B cell (primary cell): ENCODE measurements around the gene EGFL7. TPM values are rescaled to one million over a fixed set of nuclear protein-coding genes. Genes with fewer than 3 reads are reported as not detected.

ENCODE experiments used
- ATAC-seq: fragments of 200-7000 bp; cut with Tn5 transposase; one replicate; pipeline ENCODE4 v1.10.0; 2021; ENCODE audit warnings: low read depth, mild to moderate bottlenecking, moderate number of reproducible peaks, moderate library complexity
- CTCF ChIA-PET: fragments of 350-600 bp; sonication (Branson Sonifier 250); formaldehyde crosslinking; loops from one replicate; lab custom pipeline; 2021; ENCODE audit warnings: antibody characterized with exemption, inconsistent platforms; lab: Charles Lee
- POLR2A ChIA-PET: fragments of 350-600 bp; sonication (Branson Sonifier 250); formaldehyde crosslinking; loops from one replicate; lab custom pipeline; 2021; ENCODE audit warnings: antibody characterized with exemption; lab: Charles Lee
- DNase-seq: peaks from one replicate; pipeline ENCODE4 v3.0.0; 2013
- H2AFZ ChIP-seq: 2 replicates; pipeline ENCODE4 v1.6.1; 2012; ENCODE audit warnings: mild to moderate bottlenecking, low read depth, low read length; ENCODE audit not compliant: insufficient read depth, poor library complexity, severe bottlenecking
- H3K27ac ChIP-seq, 2 donors: 1 replicate in 1 of 2; 2 replicates in 1 of 2; pipeline ENCODE4 v1.5.1; 2012 to 2013; ENCODE audit warnings: low read length in 2 of 2, mild to moderate bottlenecking in 2 of 2, moderate library complexity in 1 of 2
- H3K27me3 ChIP-seq, 4 experiments: fragments of 200-600 bp in 1 of 4; sonication (generic) in 1 of 4; replicated peaks in 1 of 4; 1 replicate in 2 of 4; 2 replicates in 2 of 4; pipeline versions ENCODE4 v1.6.1 to v1.7.0; 2013 to 2016; ENCODE audit warnings: low read length in 3 of 4, mild to moderate bottlenecking in 2 of 4, mixed read lengths in 1 of 4, moderate library complexity in 1 of 4; ENCODE audit not compliant: insufficient read depth in 4 of 4, control insufficient read depth in 3 of 4; ENCODE audit errors: control extremely low read depth in 1 of 4
- H3K36me3 ChIP-seq, 2 experiments: replicated peaks in 1 of 2; 1 replicate in 1 of 2; 2 replicates in 1 of 2; pipeline versions ENCODE4 v1.6.1 to v1.7.1; 2013; ENCODE audit warnings: low read length in 1 of 2; ENCODE audit not compliant: insufficient read depth in 2 of 2, control insufficient read depth in 1 of 2; ENCODE audit errors: control extremely low read depth in 1 of 2, extremely low read depth in 1 of 2
- H3K4me1 ChIP-seq, 2 donors: fragments of 200-600 bp in 1 of 2; sonication (generic) in 1 of 2; 1 replicate in 1 of 2; 2 replicates in 1 of 2; pipeline versions ENCODE4 v1.5.1 to v1.6.1; 2013 to 2017; ENCODE audit warnings: low read length in 2 of 2; ENCODE audit not compliant: control insufficient read depth in 2 of 2, insufficient read depth in 2 of 2
- H3K4me2 ChIP-seq: replicated peaks from 2 replicates; pipeline ENCODE3; 2012; ENCODE audit warnings: mild to moderate bottlenecking, low read depth, low read length; ENCODE audit not compliant: poor library complexity, severe bottlenecking
- H3K4me3 ChIP-seq, 5 experiments: fragments of 200-600 bp in 1 of 5; sonication (generic) in 1 of 5; 1 replicate in 3 of 5; 2 replicates in 2 of 5; pipeline versions ENCODE4 v1.5.1 to v1.7.0; 2011 to 2016; ENCODE audit warnings: low read length in 4 of 5, mild to moderate bottlenecking in 4 of 5, low read depth in 2 of 5, control low read depth in 1 of 5, moderate library complexity in 1 of 5; ENCODE audit not compliant: insufficient read depth in 1 of 5; ENCODE audit errors: control extremely low read depth in 1 of 5, extremely low read depth in 1 of 5
- H3K79me2 ChIP-seq: fragments of 200-600 bp; sonication (generic); one replicate; pipeline ENCODE4 v1.6.0; 2016; ENCODE audit warnings: low read length; ENCODE audit not compliant: control insufficient read depth, insufficient read depth
- H3K9ac ChIP-seq: fragments of 200-600 bp; sonication (generic); 2 replicates; pipeline ENCODE4 v1.6.1; 2017; ENCODE audit warnings: mild to moderate bottlenecking, low read length, moderate library complexity
- H3K9me3 ChIP-seq, 3 donors: one replicate each; pipeline versions ENCODE4 v1.6.1 to v1.7.1; 2013; ENCODE audit warnings: low read length in 2 of 3; ENCODE audit not compliant: control insufficient read depth in 2 of 3, insufficient read depth in 1 of 3; ENCODE audit errors: control extremely low read depth in 1 of 3
- H4K20me1 ChIP-seq: 2 replicates; pipeline ENCODE4 v1.6.0; 2012; ENCODE audit warnings: mild to moderate bottlenecking, low read length; ENCODE audit not compliant: insufficient read depth, control insufficient read depth, poor library complexity, severe bottlenecking
- H3K27ac Mint-ChIP-seq: one replicate; pipeline ENCODE4 v1.8.0; 2021; ENCODE audit warnings: mixed read lengths
- H3K27me3 Mint-ChIP-seq: one replicate; pipeline ENCODE4 v1.8.0; 2021; ENCODE audit warnings: mixed read lengths
- H3K4me1 Mint-ChIP-seq: one replicate; pipeline ENCODE4 v1.8.0; 2021; ENCODE audit warnings: mixed read lengths
- H3K4me3 Mint-ChIP-seq: one replicate; pipeline ENCODE4 v1.8.0; 2021; ENCODE audit warnings: mixed read lengths
- H3K9me3 Mint-ChIP-seq: one replicate; pipeline ENCODE4 v1.8.0; 2022; ENCODE audit warnings: mixed read lengths; ENCODE audit not compliant: insufficient read depth
- EZH2 ChIP-seq: IDR thresholded peaks from 2 replicates; pipeline ENCODE4 v1.6.1; 2012; ENCODE audit warnings: borderline replicate concordance, low read depth, mild to moderate bottlenecking, moderate library complexity, low read length; ENCODE audit not compliant: insufficient read depth, poor library complexity, severe bottlenecking
- WGBS: methylation state at CpG from one replicate; pipeline ENCODE4 v1.1.5; 2013; ENCODE audit warnings: missing lambda C conversion rate; ENCODE audit not compliant: insufficient coverage; 5-methylcytosine and 5-hydroxymethylcytosine counted together
- intact Hi-C: fragments of 100-400 bp; cut with micrococcal nuclease; formaldehyde crosslinking; loops from one replicate; pipeline ENCODE4 v1.10.0; 2022
- polyA plus RNA-seq: library from polyadenylated mRNA; depleted of rRNA; stranded (reverse); fragments of >200 nt; gene quantifications from 2 replicates; pipeline ENCODE4 v1.2.3, GENCODE V29; 2012
- total RNA-seq, 2 donors: library from RNA; stranded (reverse); fragments of 120-200 nt in 1 of 2; gene quantifications; 1 replicate in 1 of 2; 2 replicates in 1 of 2; pipeline versions ENCODE4 v1.2.3 to v1.2.4, GENCODE V29; 2013 to 2022
- TF ChIP-seq, protein P1 (sequence below): fragments of 200-600 bp; IDR thresholded peaks from one replicate; pipeline ENCODE4 v1.8.0; 2022; ENCODE audit warnings: antibody characterized with exemption, mild to moderate bottlenecking

Gene EGFL7
- total and polyA plus RNA-seq, 2 donors (not counting 1 experiment from before 2014, with no cell fraction given) = 0.34 TPM; not detected in 1

GRCh38 chr9:136615631-136616306 is 46.9 kb upstream of the EGFL7 start:
- intact Hi-C loops = no loop called here
- no peak overlapping the region for H3K4me3 Mint-ChIP-seq
- H3K9ac ChIP-seq = no peak overlapping the region
- no peaks in the 10 kb centered on the region for H3K36me3 ChIP-seq
- peaks cover 42 to 52% of the 10 kb centered on the region in 2 donors for H3K4me1 ChIP-seq
- no peaks in the 10 kb centered on the region for H3K9me3 Mint-ChIP-seq
- ATAC-seq (no peak), DNase-seq (no peak)
- H3K27me3 ChIP-seq = no peaks in the 10 kb centered on the region
- H3K4me2 ChIP-seq = peak overlapping the region; percentile 22
- H3K27me3 Mint-ChIP-seq = no peaks in the 10 kb centered on the region
- TF ChIP-seq, protein P1, sequence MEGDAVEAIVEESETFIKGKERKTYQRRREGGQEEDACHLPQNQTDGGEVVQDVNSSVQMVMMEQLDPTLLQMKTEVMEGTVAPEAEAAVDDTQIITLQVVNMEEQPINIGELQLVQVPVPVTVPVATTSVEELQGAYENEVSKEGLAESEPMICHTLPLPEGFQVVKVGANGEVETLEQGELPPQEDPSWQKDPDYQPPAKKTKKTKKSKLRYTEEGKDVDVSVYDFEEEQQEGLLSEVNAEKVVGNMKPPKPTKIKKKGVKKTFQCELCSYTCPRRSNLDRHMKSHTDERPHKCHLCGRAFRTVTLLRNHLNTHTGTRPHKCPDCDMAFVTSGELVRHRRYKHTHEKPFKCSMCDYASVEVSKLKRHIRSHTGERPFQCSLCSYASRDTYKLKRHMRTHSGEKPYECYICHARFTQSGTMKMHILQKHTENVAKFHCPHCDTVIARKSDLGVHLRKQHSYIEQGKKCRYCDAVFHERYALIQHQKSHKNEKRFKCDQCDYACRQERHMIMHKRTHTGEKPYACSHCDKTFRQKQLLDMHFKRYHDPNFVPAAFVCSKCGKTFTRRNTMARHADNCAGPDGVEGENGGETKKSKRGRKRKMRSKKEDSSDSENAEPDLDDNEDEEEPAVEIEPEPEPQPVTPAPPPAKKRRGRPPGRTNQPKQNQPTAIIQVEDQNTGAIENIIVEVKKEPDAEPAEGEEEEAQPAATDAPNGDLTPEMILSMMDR = no peak
- TF ChIP-seq EZH2 = no peak
- peak overlapping the region; percentile 10 for H3K27ac Mint-ChIP-seq
- peaks cover 0 to 17% (median 2%) of the 10 kb centered on the region in 3 donors for H3K9me3 ChIP-seq
- H4K20me1 ChIP-seq = no peaks in the 10 kb centered on the region
- no peak overlapping the region for H3K4me3 ChIP-seq
- H3K4me1 Mint-ChIP-seq = peaks cover 38% of the 10 kb centered on the region
- H3K79me2 ChIP-seq = no peaks in the 10 kb centered on the region
- CTCF ChIA-PET = no interaction called here
- H3K27ac ChIP-seq = peak overlapping the region in 1 of 2 donors; percentile 10
- no peak overlapping the region for H2AFZ ChIP-seq
- WGBS = 77% methylated on average over 14 of the region's 17 CpGs
- POLR2A ChIA-PET = no interaction called here

DNA sequence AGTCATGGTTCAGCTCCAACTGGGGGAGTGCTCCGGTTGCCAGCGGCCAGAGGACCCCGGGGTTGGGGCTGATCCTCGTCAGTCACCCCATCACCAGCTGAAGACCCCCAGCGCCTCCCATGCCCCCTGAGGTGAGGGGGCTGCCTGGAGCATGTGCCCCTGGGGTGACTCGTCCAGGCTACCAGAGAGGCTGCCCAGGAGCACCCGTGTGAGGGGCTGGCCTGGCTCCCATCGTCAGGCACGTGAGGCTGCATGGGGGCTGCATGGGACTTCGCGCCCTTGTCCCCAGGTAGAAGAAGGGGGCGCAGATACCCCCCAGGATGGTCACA is 46.4 kb upstream of the EGFL7 start:
- ATAC-seq = no peak
- Histone ChIP-seq H3K4me3 (no peak overlapping the region), H4K20me1 (no peaks in the 10 kb centered on the region), H3K4me1 (peaks cover 42 to 57% of the 10 kb centered on the region in 2 donors), H3K4me2 (no peak overlapping the region), H3K27ac (no peak overlapping the region), H3K79me2 (no peaks in the 10 kb centered on the region), H3K27me3 (no peaks in the 10 kb centered on the region), H3K9me3 (peaks cover 0 to 17% (median 2%) of the 10 kb centered on the region in 3 donors), H3K9ac (no peak overlapping the region), H2AFZ (no peak overlapping the region), H3K36me3 (no peaks in the 10 kb centered on the region)
- 85% methylated on average over 7 of the region's 12 CpGs for WGBS
- ChIA-PET POLR2A (interaction anchor here (0.6 kb wide), 1 partner anchor 9 kb away, joined by 3 read pairs; no protein-coding TSS in a partner anchor), CTCF (no interaction called here)
- no peak for DNase-seq
- Mint-ChIP-seq H3K27ac (peak overlapping the region; percentile 10), H3K4me3 (no peak overlapping the region), H3K9me3 (no peaks in the 10 kb centered on the region), H3K4me1 (peaks cover 38% of the 10 kb centered on the region), H3K27me3 (no peaks in the 10 kb centered on the region)
- TF ChIP-seq, protein P1 = no peak
- no peak for TF ChIP-seq EZH2
- intact Hi-C loops = no loop called here
